IPS-18c (cell line): ENCODE measurements around the gene CENPP.

ENCODE experiments used
- H3K4me3 ChIP-seq: 2 replicates; pipeline ENCODE4 v1.7.0; 2013; ENCODE audit warnings: low read depth, mild to moderate bottlenecking, low read length, moderate library complexity; ENCODE audit not compliant: insufficient read depth
- H3K9me3 ChIP-seq: one replicate; pipeline ENCODE4 v1.6.1; 2013; ENCODE audit warnings: mild to moderate bottlenecking, low read length, moderate library complexity; ENCODE audit not compliant: control insufficient read depth, insufficient read depth

The CENPP gene

GRCh38 chr9:92480986-92481633 is 155.4 kb downstream of the CENPP start:
- no peaks in the 10 kb centered on the region for H3K9me3 ChIP-seq
- no peak overlapping the region for H3K4me3 ChIP-seq

GRCh38 chr9:92482329-92482728 is 156.6 kb downstream of the CENPP start, which contains the start of gene ASPN:
Gene ASPN, minus strand, starts transcription at chr9:92482506.
- no peak within 1 kb of the TSS for H3K4me3 ChIP-seq
- H3K9me3 ChIP-seq: no peaks in the 10 kb centered on the region

- H3K4me3 ChIP-seq: no peak overlapping the region
- H3K9me3 ChIP-seq: no peaks in the 10 kb centered on the region
These were observed 157.1 kb downstream of the CENPP start for GRCh38 chr9:92482805-92483204.

GRCh38 chr9:92483627-92484545 is 158.1 kb downstream of the CENPP start:
- H3K4me3 ChIP-seq: no peak overlapping the region

GRCh38 chr9:92484563-92484962 is 158.8 kb downstream of the CENPP start:
- Histone ChIP-seq H3K9me3 (no peaks in the 10 kb centered on the region), H3K4me3 (no peak overlapping the region)

More at GRCh38 chr9:92483627-92484545, 158.1 kb downstream of the CENPP start:
- H3K9me3 ChIP-seq: no peaks in the 10 kb centered on the region

- H3K4me3 ChIP-seq: no peak overlapping the region
These were observed 160.6 kb downstream of the CENPP start for GRCh38 chr9:92486371-92486770.

GRCh38 chr9:92488681-92489550 is 163.2 kb downstream of the CENPP start:
- no peaks in the 10 kb centered on the region for H3K9me3 ChIP-seq
- H3K4me3 ChIP-seq: no peak overlapping the region

More at GRCh38 chr9:92486371-92486770, 160.6 kb downstream of the CENPP start:
- H3K9me3 ChIP-seq: no peaks in the 10 kb centered on the region

- H3K9me3 ChIP-seq: peaks cover 2% of the 10 kb centered on the region
- H3K4me3 ChIP-seq: no peak overlapping the region
These were observed 167.1 kb downstream of the CENPP start for GRCh38 chr9:92492781-92493401.

- no peak overlapping the region for H3K4me3 ChIP-seq
These were observed 168.1 kb downstream of the CENPP start for GRCh38 chr9:92493749-92494387.

GRCh38 chr9:92494856-92495255 is 169.1 kb downstream of the CENPP start:
- Histone ChIP-seq H3K4me3 (no peak overlapping the region), H3K9me3 (peaks cover 2% of the 10 kb centered on the region)

More at GRCh38 chr9:92493749-92494387, 168.1 kb downstream of the CENPP start:
- peaks cover 2% of the 10 kb centered on the region for H3K9me3 ChIP-seq

GRCh38 chr9:92496396-92497176 is 170.8 kb downstream of the CENPP start:
- Histone ChIP-seq H3K9me3 (peaks cover 2% of the 10 kb centered on the region), H3K4me3 (no peak overlapping the region)

- H3K9me3 ChIP-seq: peaks cover 2% of the 10 kb centered on the region
- H3K4me3 ChIP-seq: no peak overlapping the region
These were observed 173.9 kb downstream of the CENPP start for GRCh38 chr9:92499701-92500100.

GRCh38 chr9:92500725-92501124 is 175.0 kb downstream of the CENPP start:
- peaks cover 2% of the 10 kb centered on the region for H3K9me3 ChIP-seq
- H3K4me3 ChIP-seq: no peak overlapping the region

GRCh38 chr9:92501671-92502393 is 176.1 kb downstream of the CENPP start:
- no peak overlapping the region for H3K4me3 ChIP-seq

GRCh38 chr9:92503156-92503555 is 177.4 kb downstream of the CENPP start:
- H3K9me3 ChIP-seq: no peaks in the 10 kb centered on the region

More at GRCh38 chr9:92501671-92502393, 176.1 kb downstream of the CENPP start:
- peaks cover 2% of the 10 kb centered on the region for H3K9me3 ChIP-seq

More at GRCh38 chr9:92503156-92503555, 177.4 kb downstream of the CENPP start:
- H3K4me3 ChIP-seq: no peak overlapping the region
